LNCAP (cell line): Measurements from ENCODE around the gene TLE2.

ENCODE experiments used
- TF ChIP-seq, protein P1 (sequence below): fragments of 450-650 bp; IDR thresholded peaks from 2 replicates; pipeline ENCODE4 v1.5.1; 2017; ENCODE audit warnings: mild to moderate bottlenecking

TLE2 gene

DNA sequence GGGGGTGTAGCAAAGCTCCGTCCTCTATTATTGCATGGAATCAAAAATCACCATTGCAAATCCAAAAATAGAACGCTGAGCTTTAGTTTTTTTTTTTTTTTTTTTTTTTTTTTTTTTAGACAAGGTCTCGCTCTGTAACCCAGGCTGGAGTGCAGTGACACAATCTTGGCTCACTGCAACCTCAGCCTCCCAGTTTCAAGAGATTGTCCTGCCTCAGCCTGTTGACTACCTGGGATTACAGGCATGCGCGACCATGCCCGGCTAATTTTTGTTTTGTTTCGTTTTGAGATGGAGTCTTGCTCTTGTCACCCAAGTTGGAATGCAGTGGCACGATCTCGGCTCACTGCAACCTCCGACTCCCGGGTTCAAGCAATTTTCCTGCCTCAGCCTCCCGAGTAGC, 69.0 kb downstream of the TLE2 start:
- TF ChIP-seq, protein P1, sequence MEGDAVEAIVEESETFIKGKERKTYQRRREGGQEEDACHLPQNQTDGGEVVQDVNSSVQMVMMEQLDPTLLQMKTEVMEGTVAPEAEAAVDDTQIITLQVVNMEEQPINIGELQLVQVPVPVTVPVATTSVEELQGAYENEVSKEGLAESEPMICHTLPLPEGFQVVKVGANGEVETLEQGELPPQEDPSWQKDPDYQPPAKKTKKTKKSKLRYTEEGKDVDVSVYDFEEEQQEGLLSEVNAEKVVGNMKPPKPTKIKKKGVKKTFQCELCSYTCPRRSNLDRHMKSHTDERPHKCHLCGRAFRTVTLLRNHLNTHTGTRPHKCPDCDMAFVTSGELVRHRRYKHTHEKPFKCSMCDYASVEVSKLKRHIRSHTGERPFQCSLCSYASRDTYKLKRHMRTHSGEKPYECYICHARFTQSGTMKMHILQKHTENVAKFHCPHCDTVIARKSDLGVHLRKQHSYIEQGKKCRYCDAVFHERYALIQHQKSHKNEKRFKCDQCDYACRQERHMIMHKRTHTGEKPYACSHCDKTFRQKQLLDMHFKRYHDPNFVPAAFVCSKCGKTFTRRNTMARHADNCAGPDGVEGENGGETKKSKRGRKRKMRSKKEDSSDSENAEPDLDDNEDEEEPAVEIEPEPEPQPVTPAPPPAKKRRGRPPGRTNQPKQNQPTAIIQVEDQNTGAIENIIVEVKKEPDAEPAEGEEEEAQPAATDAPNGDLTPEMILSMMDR, result no peak

DNA sequence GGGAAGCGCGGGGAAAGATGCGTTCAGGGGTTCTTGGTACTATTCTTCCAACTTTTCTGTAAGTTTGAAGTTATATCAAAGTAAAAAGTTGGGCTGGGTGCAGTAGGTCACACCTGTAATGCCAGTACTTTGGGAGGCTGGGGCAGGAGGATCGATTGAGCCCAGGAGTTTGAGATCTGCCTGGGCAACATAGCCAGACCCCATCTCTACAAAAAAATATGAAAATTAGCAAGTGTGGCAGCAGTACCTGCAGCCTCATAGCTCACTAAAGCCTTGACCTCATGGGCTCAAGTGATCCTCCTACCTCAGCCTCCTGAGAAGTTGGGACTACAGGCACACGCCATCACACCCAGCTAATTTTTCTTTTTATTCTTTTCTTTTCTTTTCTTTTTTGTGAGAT, 71.9 kb downstream of the TLE2 start:
- TF ChIP-seq, protein P1, result no peak

DNA sequence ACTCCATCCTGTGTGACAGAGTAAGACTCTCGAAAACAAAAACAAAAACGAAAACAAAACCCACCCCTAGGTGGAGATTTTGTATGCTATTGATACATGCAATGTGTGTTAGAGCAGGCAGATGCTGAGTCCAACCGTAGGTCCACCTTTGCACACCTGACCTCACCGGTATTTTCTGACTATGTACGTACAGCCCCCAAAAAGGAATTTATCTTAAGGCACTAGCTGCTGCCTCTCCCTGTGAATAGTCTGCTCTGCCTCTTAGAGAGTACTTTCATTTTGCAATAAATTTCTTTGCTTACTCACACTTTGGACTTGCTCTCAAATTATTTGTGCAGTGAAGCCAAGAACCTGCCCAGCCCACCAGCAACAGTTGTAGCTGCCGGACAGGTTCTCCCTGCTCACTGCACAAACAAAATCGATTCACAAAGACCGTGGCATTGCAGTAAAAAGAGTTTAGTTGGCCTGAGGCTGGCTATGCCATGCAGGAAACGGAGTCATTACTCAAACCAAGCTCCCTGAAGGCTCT, 76.1 kb downstream of the TLE2 start:
- TF ChIP-seq, protein P1, result peak; percentile 13; the same call in 1 of the 2 replicates

DNA sequence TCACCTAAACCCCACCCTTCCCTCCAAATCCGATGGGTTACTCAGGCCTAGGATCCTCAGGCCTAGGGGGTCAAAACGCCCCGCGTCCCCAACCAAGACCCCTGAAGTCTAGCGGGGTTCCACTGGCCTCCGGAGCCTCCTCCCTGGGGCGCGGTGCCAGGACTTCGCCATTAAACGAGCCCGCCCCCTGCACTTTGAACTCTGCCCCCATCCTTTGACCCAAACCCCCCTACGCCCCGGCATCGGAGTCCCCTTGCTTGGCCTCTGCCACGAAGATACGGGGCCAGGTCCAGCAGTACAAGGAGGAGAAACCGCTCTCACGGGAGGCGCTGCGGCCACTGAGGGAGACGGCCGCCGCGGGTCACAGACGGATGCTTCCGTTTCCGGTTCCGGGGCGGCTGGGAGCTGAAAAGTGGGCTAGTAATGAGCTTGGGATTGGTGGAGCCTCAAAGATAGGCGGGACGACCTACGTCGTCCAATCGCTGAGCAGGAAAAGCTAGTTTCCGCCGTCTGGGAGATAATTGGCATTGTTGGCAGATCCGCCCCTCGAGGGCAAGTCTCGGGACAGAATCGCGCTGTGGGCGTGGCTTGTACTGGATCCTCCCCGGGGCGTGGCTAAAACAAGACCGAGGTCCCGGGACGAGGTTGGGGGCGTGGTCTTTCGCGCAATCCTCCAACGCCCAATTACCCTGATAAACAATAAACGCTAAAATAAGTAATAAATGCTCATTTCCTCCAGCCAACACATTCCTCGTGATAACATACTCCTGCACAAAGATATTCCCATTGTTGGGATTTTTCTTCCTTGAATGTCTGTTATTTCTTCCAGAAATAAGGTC, 78.6 kb downstream of the TLE2 start:
- TF ChIP-seq, protein P1, result no peak

DNA sequence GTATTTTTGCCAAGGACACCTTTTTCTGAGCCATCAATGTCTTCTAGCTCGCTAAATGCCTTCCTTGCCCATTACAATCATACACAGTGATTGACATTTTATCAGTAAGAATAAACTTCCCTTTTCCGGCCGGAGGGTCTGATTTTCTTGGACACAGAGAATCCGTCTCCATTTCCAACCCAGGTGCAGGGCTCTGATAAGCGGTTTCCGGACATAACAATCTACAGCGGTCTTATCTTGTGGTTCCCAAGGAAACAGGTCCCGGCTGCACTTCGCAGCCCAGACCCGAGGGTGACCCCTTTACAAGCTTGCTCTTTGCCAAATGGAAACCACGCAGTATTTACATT, 79.2 kb downstream of the TLE2 start:
- TF ChIP-seq, protein P1, result no peak
